Left lung (tissue), 10 donors: ENCODE results near the gene DSE. TPM values are rescaled to one million over a fixed set of nuclear protein-coding genes. Genes with fewer than 3 reads are reported as not detected.

Experiments
- ATAC-seq: fragments of 200-7000 bp; cut with Tn5 transposase; one replicate; pipeline ENCODE4 v1.9.1; 2020; ENCODE audit warnings: moderate library complexity
- DNase-seq, 4 donors: peaks; one replicate each; pipeline ENCODE4 v3.0.0-alpha.2; 2013 to 2020
- H3K27ac ChIP-seq, 2 donors: fragments of 200-600 bp; sonication (generic) in 1 of 2; one replicate each; pipeline versions ENCODE4 v1.5.0 to v1.8.0; 2020 to 2021
- H3K27me3 ChIP-seq, 2 donors: fragments of 200-600 bp; sonication (generic) in 1 of 2; one replicate each; pipeline versions ENCODE4 v1.5.0 to v1.8.0; 2020 to 2021
- H3K36me3 ChIP-seq, 2 donors: fragments of 200-600 bp; sonication (generic) in 1 of 2; one replicate each; pipeline versions ENCODE4 v1.5.0 to v1.8.0; 2020 to 2021
- H3K4me1 ChIP-seq, 2 donors: fragments of 200-600 bp; one replicate each; pipeline ENCODE4 v1.8.0; 2021
- H3K4me3 ChIP-seq, 2 donors: fragments of 200-600 bp; sonication (generic) in 1 of 2; one replicate each; pipeline versions ENCODE4 v1.5.0 to v1.8.0; 2020 to 2021; ENCODE audit warnings: mild to moderate bottlenecking in 1 of 2
- H3K9me3 ChIP-seq, 2 donors: fragments of 200-600 bp; sonication (generic) in 1 of 2; one replicate each; pipeline versions ENCODE4 v1.5.0 to v1.8.0; 2020 to 2021
- intact Hi-C, 2 donors: fragments of 100-400 bp; cut with DNase I; formaldehyde crosslinking; loops; one replicate each; pipeline versions ENCODE4 v1.11.2 to v1.14.2; 2022
- polyA plus RNA-seq, 6 donors: library from polyadenylated mRNA; unstranded; fragments of 120-200 nt; gene quantifications; one replicate each; pipeline ENCODE4 v1.2.1, GENCODE V29; 2013; ENCODE audit not compliant: insufficient read length in 6 of 6
- total RNA-seq, 2 donors: library from RNA; stranded (reverse); fragmentation: NEBNext Ultra II Directional; extraction: Animal tissue kit (Norgen Biotek cat#: 25700); gene quantifications; one replicate each; pipeline ENCODE4 v1.2.1, GENCODE V29; 2021
- TF ChIP-seq, protein P1 (sequence below), 2 donors: fragments of 200-600 bp; sonication (generic) in 1 of 2; IDR thresholded peaks; one replicate each; pipeline versions ENCODE4 v1.5.0 to v1.8.0; 2021; ENCODE audit warnings: antibody characterized with exemption in 2 of 2
- donor health status: DM: no; HTN: yes; CAD: no.
- donor health status: DM: no; HTN: no; CAD: no.

The DSE gene
- total and polyA plus RNA-seq, 8 donors = 39.7 to 85.6 (median 51.0) TPM

DNA sequence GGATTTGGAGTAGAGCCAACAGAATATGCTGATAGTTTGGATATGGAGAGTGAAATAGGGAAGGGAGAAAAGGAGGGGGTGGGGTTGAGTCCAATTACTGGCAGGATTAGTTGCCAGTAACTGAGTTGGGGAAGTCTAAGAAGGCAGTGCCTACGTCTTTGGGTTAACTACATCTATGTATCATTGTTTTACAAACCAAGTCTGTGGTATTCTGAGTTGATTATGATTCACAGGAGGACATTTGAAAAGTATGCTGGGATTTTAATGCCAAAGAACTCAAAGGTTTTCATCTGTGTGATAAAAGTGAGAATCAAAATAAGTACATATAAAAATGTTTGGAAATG, 14.7 kb downstream of the DSE start:
- TF ChIP-seq, protein P1, sequence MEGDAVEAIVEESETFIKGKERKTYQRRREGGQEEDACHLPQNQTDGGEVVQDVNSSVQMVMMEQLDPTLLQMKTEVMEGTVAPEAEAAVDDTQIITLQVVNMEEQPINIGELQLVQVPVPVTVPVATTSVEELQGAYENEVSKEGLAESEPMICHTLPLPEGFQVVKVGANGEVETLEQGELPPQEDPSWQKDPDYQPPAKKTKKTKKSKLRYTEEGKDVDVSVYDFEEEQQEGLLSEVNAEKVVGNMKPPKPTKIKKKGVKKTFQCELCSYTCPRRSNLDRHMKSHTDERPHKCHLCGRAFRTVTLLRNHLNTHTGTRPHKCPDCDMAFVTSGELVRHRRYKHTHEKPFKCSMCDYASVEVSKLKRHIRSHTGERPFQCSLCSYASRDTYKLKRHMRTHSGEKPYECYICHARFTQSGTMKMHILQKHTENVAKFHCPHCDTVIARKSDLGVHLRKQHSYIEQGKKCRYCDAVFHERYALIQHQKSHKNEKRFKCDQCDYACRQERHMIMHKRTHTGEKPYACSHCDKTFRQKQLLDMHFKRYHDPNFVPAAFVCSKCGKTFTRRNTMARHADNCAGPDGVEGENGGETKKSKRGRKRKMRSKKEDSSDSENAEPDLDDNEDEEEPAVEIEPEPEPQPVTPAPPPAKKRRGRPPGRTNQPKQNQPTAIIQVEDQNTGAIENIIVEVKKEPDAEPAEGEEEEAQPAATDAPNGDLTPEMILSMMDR (IDR thresholded peaks at IDR 0.05) = no peak
- peak; percentile 58 for ATAC-seq
- intact Hi-C loops = no loop called here
- no peak for DNase-seq
- peaks cover 5 to 65% of the 10 kb centered on the region in 2 donors for H3K4me1 ChIP-seq
- no peaks in the 10 kb centered on the region for H3K9me3 ChIP-seq
- peak overlapping the region in 1 of 2 donors; percentile 77 for H3K27ac ChIP-seq
- no peak overlapping the region for H3K4me3 ChIP-seq
- H3K36me3 ChIP-seq = no peaks in the 10 kb centered on the region
- H3K27me3 ChIP-seq = no peaks in the 10 kb centered on the region

DNA sequence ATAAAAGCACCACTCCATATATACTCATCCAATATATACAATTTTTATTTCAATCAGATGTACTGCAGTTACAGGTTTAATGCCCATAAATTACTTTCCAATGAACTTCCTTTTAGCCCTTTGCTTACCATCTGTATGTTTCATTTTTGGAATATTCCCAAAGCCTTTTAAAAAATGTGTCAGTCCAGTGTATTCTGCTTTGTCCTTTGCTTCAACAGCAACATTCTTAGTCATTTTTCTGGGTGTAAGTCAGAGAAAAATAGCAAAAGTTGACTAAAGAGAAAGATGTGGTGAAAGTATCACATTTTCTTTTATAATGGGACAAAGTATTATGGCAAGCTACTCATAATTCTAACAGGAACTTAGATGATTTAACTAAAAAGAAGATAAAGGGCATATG, 15.2 kb downstream of the DSE start:
- intact Hi-C loops = no loop called here
- no peak for DNase-seq
- H3K27me3 ChIP-seq = no peaks in the 10 kb centered on the region
- no peak overlapping the region for H3K4me3 ChIP-seq
- no peak for ATAC-seq
- no peaks in the 10 kb centered on the region for H3K9me3 ChIP-seq
- TF ChIP-seq, protein P1 (IDR thresholded peaks at IDR 0.05) = no peak
- H3K4me1 ChIP-seq = peaks cover 5 to 67% of the 10 kb centered on the region in 2 donors
- H3K36me3 ChIP-seq = no peaks in the 10 kb centered on the region
- H3K27ac ChIP-seq = peak overlapping the region; percentile 36 to 77

DNA sequence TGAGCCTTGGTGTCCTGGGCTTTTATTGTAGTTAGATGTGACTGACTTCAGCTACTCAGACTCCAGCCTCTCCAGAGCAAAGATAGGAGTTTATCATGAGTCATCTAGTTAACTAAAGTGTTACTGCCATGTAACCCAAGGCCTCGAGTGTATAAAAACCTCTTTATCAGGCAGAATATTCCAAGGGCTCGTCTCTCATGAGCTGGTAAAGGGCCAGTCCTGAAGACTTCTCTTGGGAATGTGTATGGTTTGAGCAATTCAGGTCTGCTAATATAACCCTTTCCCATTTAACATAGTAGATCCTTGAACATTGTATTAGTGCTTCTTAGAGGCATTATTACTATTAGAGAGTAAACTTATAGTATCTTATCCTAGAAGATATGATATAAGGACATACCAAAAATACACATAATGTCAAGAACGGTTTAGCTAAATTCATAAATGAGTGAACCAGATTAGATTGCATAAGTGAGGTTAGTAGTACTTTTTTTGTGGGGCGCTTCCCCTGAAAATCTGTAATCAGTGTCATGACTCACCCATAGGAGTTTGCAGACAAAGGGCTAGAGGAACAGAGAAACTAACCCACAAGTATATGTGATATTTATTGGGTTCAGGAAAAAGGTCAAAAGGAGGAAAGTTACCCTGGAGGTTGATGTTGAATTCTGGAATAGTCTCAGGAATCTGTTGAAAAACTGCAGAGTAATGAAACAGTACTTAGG, 16.0 kb downstream of the DSE start:
- TF ChIP-seq, protein P1 (IDR thresholded peaks at IDR 0.05) = no peak
- intact Hi-C loops = no loop called here
- peaks cover 5 to 74% of the 10 kb centered on the region in 2 donors for H3K4me1 ChIP-seq
- H3K27ac ChIP-seq = peak overlapping the region; percentile 36 to 77
- ATAC-seq (peak; percentile 73), DNase-seq (no peak)
- H3K9me3 ChIP-seq = no peaks in the 10 kb centered on the region
- no peak overlapping the region for H3K4me3 ChIP-seq
- H3K36me3 ChIP-seq = no peaks in the 10 kb centered on the region
- no peaks in the 10 kb centered on the region for H3K27me3 ChIP-seq

DNA sequence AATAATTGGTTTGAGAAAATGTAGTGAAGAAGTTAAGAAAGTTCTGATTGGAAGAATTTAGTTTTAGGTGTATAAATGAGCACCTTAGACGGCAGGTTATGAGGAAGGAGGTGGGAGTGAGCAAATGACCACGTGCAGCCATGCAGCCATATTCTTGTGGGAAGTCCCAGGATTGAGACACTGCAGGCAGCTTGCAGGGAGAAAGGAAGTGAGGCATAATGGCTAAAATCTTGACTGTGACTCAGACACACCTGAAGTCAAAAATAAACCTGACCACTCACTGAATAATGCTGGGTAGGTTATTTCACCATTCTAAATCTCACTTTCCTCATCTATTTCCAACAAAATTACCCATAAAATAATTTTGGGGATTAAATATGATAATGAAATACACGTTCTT, 16.6 kb downstream of the DSE start:
- Histone ChIP-seq H3K9me3 (no peaks in the 10 kb centered on the region), H3K4me3 (no peak overlapping the region), H3K27me3 (no peaks in the 10 kb centered on the region), H3K27ac (peak overlapping the region; percentile 5 to 77), H3K4me1 (peaks cover 5 to 80% of the 10 kb centered on the region in 2 donors), H3K36me3 (no peaks in the 10 kb centered on the region)
- intact Hi-C loops = no loop called here
- peak in 1 of 4 donors; percentile 50 for DNase-seq
- peak; percentile 63 for ATAC-seq
- TF ChIP-seq, protein P1 (IDR thresholded peaks at IDR 0.05) = no peak

DNA sequence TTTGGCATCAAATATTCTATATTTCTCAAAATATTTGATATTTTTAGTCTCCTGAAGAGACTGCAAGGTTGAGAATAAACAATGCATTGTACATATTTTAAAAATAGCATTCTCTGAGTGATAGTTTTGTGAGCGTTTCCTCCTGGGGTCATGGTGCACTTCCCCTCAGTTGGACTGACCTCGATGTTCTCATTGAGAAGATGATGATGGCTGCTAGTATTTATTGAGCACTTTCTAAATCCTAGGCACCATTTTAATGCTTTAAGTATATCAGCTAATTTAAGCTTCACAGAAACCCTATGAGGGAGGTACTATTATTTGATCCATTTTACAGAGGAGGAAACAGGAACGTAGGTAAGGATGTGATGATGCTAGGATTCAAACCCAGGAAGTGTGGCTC, 18.2 kb downstream of the DSE start:
- Histone ChIP-seq H3K27ac (peak overlapping the region in 1 of 2 donors; percentile 77), H3K36me3 (no peaks in the 10 kb centered on the region), H3K27me3 (no peaks in the 10 kb centered on the region), H3K4me1 (peaks cover 5 to 95% of the 10 kb centered on the region in 2 donors), H3K9me3 (no peaks in the 10 kb centered on the region), H3K4me3 (no peak overlapping the region)
- intact Hi-C loops = no loop called here
- DNase-seq (no peak), ATAC-seq (no peak)
- TF ChIP-seq, protein P1 (IDR thresholded peaks at IDR 0.05) = no peak
